ENCODE measurements around the gene TEX26. TPM values are rescaled to one million over a fixed set of nuclear protein-coding genes. Genes with fewer than 3 reads are reported as not detected.

Gene TEX26
- total RNA-seq, 4 donors from 2014 or later: not detected

- intact Hi-C loops (cut with DNase I; ENCODE audit: low total_unique reads) (no loop called here), in situ Hi-C loops (cut with MboI; ENCODE audit: low sequenced_read_pairs in 4 of 4) (no loop called here)
- no peak for TF ChIP-seq POLR2A (IDR thresholded peaks at IDR 0.05)
- TF ChIP-seq, protein P1, sequence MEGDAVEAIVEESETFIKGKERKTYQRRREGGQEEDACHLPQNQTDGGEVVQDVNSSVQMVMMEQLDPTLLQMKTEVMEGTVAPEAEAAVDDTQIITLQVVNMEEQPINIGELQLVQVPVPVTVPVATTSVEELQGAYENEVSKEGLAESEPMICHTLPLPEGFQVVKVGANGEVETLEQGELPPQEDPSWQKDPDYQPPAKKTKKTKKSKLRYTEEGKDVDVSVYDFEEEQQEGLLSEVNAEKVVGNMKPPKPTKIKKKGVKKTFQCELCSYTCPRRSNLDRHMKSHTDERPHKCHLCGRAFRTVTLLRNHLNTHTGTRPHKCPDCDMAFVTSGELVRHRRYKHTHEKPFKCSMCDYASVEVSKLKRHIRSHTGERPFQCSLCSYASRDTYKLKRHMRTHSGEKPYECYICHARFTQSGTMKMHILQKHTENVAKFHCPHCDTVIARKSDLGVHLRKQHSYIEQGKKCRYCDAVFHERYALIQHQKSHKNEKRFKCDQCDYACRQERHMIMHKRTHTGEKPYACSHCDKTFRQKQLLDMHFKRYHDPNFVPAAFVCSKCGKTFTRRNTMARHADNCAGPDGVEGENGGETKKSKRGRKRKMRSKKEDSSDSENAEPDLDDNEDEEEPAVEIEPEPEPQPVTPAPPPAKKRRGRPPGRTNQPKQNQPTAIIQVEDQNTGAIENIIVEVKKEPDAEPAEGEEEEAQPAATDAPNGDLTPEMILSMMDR (IDR thresholded peaks at IDR 0.05 in 4 of 5, conservative IDR thresholded peaks at IDR 0.05 in 1 of 5): no peak
- no peaks in the 10 kb centered on the region for H3K36me3 ChIP-seq
- no peaks in the 10 kb centered on the region for H3K9me3 ChIP-seq
- H3K4me1 ChIP-seq: no peaks in the 10 kb centered on the region
- H3K27me3 ChIP-seq: no peaks in the 10 kb centered on the region
- DNase-seq (no peak), ATAC-seq (no peak)
- H3K4me3 ChIP-seq: no peak overlapping the region
- H3K27ac ChIP-seq: no peak overlapping the region
Measured at GRCh38 chr13:30943881-30944280, 11.4 kb downstream of the TEX26 start.

DNA sequence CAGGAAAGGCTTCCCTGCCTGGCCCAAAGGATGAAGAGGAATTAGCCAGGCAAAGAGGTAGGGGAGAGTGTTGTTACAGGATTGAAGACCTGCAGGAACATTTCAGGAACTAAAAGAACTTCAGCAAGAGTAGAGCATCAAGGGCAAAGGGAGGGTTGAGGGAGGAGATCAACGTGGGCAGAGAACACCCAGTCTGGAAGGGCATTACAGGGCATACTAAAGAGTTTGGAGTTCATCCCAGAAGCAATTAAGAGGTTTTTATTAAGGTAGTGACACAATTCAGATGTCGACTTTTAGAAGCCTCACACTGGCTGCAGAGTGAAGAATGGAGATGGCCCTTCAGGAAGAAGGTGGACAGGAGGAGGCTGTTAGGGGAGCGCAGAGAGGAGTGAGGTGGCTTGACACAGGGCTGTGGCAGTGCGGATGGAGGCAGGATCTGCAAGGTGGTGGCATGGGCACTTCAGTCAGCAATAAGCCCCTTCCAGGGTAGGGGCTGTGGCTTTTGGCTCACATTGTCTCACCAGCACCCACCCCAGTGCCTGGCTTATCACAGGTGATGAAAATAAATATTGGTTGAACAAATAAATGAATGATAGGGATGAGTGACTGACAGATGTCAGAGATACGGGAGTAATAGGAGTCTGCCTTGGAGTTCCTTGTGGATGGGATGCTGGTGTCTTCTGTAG is 24.9 kb downstream of the TEX26 start:
- Histone ChIP-seq H3K9me3 (no peaks in the 10 kb centered on the region), H3K4me3 (no peak overlapping the region), H3K4me1 (no peaks in the 10 kb centered on the region), H3K36me3 (no peaks in the 10 kb centered on the region), H3K27me3 (no peaks in the 10 kb centered on the region), H3K27ac (no peak overlapping the region)
- in situ Hi-C loops (cut with MboI; ENCODE audit: low sequenced_read_pairs in 4 of 4) (no loop called here), intact Hi-C loops (cut with DNase I; ENCODE audit: low total_unique reads) (no loop called here)
- TF ChIP-seq, protein P1 (IDR thresholded peaks at IDR 0.05 in 4 of 5, conservative IDR thresholded peaks at IDR 0.05 in 1 of 5): no peak
- TF ChIP-seq POLR2A (IDR thresholded peaks at IDR 0.05): no peak
- ATAC-seq (no peak), DNase-seq (no peak)

GRCh38 chr13:30959678-30960077 is 27.2 kb downstream of the TEX26 start:
- intact Hi-C loops (cut with DNase I; ENCODE audit: low total_unique reads) (no loop called here), in situ Hi-C loops (cut with MboI; ENCODE audit: low sequenced_read_pairs in 4 of 4) (no loop called here)
- Histone ChIP-seq H3K27me3 (no peaks in the 10 kb centered on the region), H3K9me3 (no peaks in the 10 kb centered on the region), H3K36me3 (no peaks in the 10 kb centered on the region), H3K4me3 (no peak overlapping the region), H3K4me1 (no peaks in the 10 kb centered on the region), H3K27ac (no peak overlapping the region)
- DNase-seq (no peak), ATAC-seq (no peak)
- TF ChIP-seq POLR2A (IDR thresholded peaks at IDR 0.05): no peak
- TF ChIP-seq, protein P1 (IDR thresholded peaks at IDR 0.05 in 4 of 5, conservative IDR thresholded peaks at IDR 0.05 in 1 of 5): no peak

GRCh38 chr13:30963791-30964190 is 31.3 kb downstream of the TEX26 start:
- H3K4me3 ChIP-seq: no peak overlapping the region
- TF ChIP-seq POLR2A (IDR thresholded peaks at IDR 0.05): no peak
- TF ChIP-seq, protein P1 (IDR thresholded peaks at IDR 0.05 in 4 of 5, conservative IDR thresholded peaks at IDR 0.05 in 1 of 5): no peak
- H3K9me3 ChIP-seq: no peaks in the 10 kb centered on the region
- no peak for ATAC-seq
- H3K27ac ChIP-seq: no peak overlapping the region
- H3K27me3 ChIP-seq: no peaks in the 10 kb centered on the region
- DNase-seq: no peak
- no peaks in the 10 kb centered on the region for H3K4me1 ChIP-seq
- in situ Hi-C loops (cut with MboI; ENCODE audit: low sequenced_read_pairs in 4 of 4): no loop called here
- no peaks in the 10 kb centered on the region for H3K36me3 ChIP-seq
- intact Hi-C loops (cut with DNase I; ENCODE audit: low total_unique reads): no loop called here

DNA sequence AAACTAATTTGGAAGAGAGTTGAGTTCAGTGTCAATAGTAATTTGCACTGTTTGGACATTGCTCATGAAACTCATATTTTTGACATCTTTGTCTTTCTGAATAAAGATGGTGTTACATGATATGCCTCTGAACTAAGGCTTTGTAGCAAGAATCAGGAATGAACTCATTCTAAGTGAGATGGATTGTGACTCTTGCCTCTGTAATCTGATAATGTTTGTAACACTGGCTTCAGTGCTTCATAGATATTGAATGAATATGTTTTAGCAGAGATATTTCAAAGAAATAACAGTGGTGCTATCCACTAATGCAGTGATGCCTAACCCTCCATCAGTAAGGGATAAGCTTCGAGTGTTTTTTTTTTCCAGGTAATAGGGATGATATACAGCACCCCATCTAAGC is 32.9 kb downstream of the TEX26 start:
- no peak for TF ChIP-seq POLR2A (IDR thresholded peaks at IDR 0.05)
- TF ChIP-seq, protein P1 (IDR thresholded peaks at IDR 0.05 in 4 of 5, conservative IDR thresholded peaks at IDR 0.05 in 1 of 5): no peak
- DNase-seq (no peak), ATAC-seq (no peak)
- Histone ChIP-seq H3K27me3 (no peaks in the 10 kb centered on the region), H3K27ac (no peak overlapping the region), H3K36me3 (no peaks in the 10 kb centered on the region), H3K9me3 (no peaks in the 10 kb centered on the region), H3K4me1 (no peaks in the 10 kb centered on the region), H3K4me3 (no peak overlapping the region)
- in situ Hi-C loops (cut with MboI; ENCODE audit: low sequenced_read_pairs in 4 of 4) (no loop called here), intact Hi-C loops (cut with DNase I; ENCODE audit: low total_unique reads) (no loop called here)
